ENCODE data around the gene MYO18B. TPM values are rescaled to one million over a fixed set of nuclear protein-coding genes. Genes with fewer than 3 reads are reported as not detected.
A peak's percentile ranks its signal among the peaks of the same experiment; 100 is the strongest.

Gene MYO18B
- total RNA-seq, 1 donor from 2014 or later, result 17.6 TPM

DNA sequence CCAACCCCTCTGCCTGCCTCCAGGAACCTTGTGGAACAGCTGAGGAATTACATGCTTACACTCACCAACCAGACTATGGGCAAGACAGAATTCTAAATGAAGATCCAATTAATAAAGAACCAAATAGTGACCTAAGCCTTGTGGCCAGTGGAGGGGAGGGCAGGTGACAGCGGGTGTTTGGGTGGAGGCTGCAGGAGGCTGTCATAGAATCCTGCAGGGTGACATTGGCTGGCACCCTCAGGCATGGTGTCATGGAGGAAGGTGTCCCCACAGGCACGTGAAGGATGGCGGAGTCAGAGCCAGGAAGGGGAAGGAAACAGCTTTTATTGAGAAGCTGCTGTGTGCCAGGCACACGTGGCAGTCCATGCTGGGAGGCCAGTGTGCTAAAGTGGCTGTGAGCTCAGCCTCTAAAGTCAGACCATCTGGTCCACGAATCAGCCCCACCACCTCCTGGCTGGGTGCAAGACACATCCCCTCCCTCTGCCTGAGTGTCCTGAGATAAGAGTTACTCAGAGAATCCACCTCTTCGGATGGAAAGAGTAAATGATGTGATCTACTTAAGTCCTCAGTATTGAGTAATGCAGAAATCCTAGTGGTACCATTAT lies 8.7 kb downstream of the MYO18B start:
- no peak for DNase-seq

DNA sequence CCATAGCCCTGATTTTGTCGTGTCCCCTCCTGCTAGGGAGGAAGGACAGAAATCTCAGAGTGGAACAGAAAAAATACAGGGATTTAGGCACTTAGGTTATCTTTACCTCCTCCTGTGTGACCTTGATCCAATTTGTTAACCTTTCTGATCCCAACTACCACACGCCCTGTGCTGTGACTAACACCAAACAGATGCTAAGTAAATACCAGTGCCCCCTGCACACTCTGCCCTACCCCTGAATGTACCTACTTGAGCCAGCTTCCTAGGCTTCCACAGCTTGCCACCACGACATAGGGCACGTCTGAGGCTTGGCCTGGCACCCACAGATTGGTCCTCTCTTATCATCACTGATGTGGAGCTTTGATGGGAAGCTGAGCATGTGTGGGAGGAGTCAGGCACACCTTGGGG lies 9.2 kb downstream of the MYO18B start:
- no peak for DNase-seq

- no peak for DNase-seq
Observed at GRCh38 chr22:25752615-25753214, 10.7 kb downstream of the MYO18B start.

GRCh38 chr22:25753252-25753651 lies 11.3 kb downstream of the MYO18B start:
- no peak for DNase-seq

GRCh38 chr22:25754527-25755202 lies 12.7 kb downstream of the MYO18B start:
- no peak for DNase-seq

DNA sequence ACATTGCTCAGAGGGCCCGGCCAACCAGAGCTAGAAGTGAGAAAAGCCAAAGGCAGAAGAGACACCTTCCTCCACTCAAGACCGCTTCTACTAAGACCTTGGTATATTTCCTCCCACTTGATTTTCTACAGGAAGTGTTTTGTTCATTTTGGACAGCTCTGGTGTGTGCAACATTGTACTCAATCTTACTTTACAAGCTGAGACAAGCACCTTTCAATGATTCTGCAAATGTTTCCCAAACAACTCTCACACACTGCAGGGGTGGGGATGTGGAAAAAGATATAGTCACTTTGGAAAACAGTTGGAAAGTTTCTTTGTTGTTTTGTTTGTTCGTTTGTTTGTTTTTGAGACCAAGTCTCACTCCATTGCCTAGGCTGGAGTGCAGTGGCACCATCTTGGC lies 15.7 kb downstream of the MYO18B start:
- no peak for DNase-seq

GRCh38 chr22:25758316-25758715 lies 16.3 kb downstream of the MYO18B start:
- no peak for DNase-seq

- DNase-seq, result no peak
Observed at GRCh38 chr22:25759825-25760231, 17.8 kb downstream of the MYO18B start.

- DNase-seq, result no peak
Observed at GRCh38 chr22:25760294-25760693, 18.3 kb downstream of the MYO18B start.

DNA sequence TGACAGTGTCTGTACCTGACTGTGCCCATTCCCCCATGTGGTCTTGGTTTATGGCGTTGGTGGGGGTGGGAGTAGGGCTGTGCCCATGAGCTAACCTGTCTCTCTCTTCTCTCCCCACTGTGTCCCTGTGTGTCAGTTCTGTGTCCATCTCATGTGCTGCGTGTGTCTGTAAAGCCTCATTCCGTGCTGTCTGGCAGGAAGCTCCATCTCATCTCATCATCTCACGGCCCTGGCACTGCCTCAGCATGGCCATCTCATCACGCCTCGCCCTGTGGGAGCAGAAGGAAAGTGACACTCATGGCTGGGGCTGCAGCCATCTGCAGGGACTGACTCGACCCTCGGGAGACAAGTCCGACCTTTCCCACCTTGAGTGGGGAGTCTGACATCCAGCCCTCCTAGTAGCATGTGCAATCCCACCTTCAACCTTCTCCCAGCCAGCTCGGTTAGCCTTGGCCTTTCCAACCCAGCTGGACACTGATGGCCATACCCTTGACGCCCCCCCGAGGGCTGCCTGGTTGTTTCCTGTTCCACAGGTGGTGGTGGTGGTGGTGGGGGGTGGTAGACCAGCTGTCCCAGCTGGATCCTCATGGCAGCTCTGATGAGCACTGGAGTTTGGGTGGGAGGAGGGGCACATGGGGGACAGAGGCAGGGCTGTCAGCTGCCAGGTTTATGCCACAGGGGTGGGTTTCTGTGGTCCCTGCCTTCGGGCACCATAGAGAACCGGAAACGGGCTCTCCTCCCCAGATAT lies 19.0 kb downstream of the MYO18B start:
- DNase-seq, result no peak

- no peak for DNase-seq
Observed at GRCh38 chr22:25762147-25762546, 20.2 kb downstream of the MYO18B start.

GRCh38 chr22:25763239-25763777 lies 21.3 kb downstream of the MYO18B start:
- no peak for DNase-seq

GRCh38 chr22:25764270-25765015 lies 22.5 kb downstream of the MYO18B start:
- no peak for DNase-seq

GRCh38 chr22:25765016-25765367 lies 23.0 kb downstream of the MYO18B start:
- no peak for DNase-seq

DNA sequence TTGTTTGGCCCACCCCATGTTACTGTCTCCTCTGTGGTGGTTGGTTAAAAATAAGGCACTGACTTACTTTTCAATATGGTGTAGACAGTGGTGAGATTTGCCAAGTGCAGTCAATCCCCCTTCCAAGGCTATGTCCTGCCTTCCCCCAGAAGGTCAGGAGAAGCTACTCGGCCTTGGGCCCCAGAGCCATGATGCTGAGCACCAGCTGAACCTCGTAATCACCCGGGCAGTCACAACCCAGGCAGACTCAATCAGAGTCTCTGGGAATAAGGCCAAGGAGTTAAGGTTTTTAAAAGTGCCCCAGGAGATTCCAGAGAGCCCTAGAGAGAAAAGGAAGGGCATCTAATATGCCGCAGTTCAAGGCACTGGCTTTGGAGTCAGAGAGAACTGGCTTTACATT lies 23.8 kb downstream of the MYO18B start:
- DNase-seq, result no peak

- DNase-seq, result no peak
Observed at GRCh38 chr22:25766418-25766817, 24.4 kb downstream of the MYO18B start.

DNA sequence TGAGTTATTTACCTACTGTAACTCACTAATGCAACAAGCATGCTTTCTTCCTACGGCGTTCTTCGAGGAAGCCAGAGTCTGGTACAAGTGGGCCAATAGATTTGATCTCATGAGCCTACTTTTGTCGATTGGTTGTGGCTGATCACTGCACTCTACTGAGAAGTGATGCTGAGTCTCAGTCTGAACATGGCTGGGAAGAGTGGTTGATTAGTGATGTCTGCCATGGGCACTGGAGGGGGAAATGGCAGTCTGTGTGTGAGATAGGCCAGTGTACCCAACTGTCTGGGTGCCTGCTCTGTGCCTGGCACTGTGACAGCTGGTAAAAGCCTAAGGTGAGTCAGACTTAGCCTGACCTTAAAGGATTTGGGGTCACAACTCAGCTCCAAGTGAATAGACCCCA lies 28.3 kb downstream of the MYO18B start:
- no peak for DNase-seq

DNA sequence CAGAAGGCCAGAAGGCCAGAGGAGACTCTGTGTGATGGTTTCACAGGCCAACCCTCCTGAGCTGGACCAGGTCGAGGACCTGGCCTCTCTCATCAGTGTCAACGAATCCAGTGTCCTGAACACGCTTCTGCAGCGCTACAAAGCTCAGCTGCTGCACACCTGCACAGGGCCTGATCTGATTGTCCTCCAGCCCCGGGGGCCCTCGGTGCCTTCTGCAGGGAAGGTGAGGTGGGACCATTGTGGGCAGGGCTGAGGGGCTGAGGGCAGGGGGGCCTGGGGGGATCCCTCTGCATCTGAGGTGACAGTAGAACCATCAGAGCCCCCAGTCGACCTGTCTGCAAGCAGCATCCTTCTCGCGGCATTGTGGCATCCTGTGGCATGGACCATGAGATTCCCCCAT lies 30.3 kb downstream of the MYO18B start:
- DNase-seq, result no peak

DNA sequence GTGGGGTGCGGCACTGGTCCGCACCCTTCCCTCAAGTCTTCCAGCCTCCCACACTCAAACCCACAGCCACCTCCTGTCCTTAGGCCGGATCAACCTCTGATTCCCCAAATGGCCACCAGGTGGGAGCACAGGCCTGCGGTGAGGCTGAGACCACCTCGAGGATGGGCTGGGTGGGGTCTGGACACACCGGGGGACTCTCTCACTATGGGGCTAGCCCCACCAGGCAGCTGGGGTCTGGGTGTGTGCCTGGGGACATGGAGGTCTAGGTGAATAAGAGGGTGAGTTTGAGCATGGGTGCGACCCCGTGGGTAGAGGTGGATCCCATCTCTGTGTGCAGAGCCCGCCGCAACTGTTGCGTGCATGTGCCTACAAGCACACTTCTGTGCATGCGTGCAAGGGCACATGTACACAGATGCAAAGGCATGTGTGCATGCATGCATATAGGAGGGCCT lies 32.6 kb downstream of the MYO18B start:
- no peak for DNase-seq

- no peak for DNase-seq
Observed at GRCh38 chr22:25775531-25775930, 33.5 kb downstream of the MYO18B start.

GRCh38 chr22:25777411-25777810 lies 35.4 kb downstream of the MYO18B start:
- no peak for DNase-seq

- DNase-seq, result peak; percentile 31
Observed at GRCh38 chr22:25777870-25778269, 35.9 kb downstream of the MYO18B start.
